ENCODE measurements around the gene NCBP3.
"Not testable (repeated sequence)": the region's sequence is repeated elsewhere in the genome, so short reads cannot be mapped to it uniquely, and the experiment has no call there.

NCBP3 gene

DNA sequence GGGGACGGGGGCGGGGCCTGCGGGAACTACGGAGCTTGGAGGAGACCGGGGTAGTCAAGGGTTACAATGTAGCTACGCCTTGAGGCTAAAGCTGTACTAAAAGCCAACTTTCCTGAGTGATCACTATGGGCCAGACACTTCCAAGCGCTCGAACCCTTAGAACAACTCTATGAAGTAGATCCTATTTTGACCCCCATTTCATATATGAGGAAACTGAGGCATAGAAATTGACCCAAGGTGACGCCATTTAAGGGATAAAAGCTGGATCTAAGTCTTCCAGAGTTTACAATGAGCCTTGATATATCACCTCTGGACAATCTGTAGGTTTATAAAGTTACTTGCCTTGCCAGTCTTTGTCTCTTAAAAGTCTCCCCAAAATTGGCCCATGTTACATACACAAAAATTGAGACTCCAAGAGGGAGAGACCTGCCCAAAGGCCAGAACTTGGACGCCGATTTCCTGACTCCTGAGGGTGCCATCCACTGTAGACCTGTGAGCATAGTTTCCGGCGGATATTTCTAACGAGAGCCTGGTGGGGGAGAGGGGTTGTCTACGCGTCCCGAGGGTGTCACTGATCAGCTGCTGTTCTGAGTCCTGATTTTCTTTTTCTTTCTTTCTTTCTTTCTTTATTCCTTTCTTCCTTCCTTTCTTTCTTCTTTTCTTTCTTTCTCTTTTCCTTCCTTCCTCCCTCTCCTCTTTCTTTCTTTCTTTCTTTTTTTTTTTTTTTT is 555 bp upstream of the NCBP3 start:
- Histone ChIP-seq H3K4me1 (ENCODE audit: insufficient read depth, low read length) (peaks cover 6% of the 10 kb centered on the region; the same call in 1 of the 2 replicates), H3K4me3 (ENCODE audit: low read length) (peak overlapping the region; percentile 45), H3K9me3 (ENCODE audit: insufficient read depth, low read depth, low read length) (no peaks in the 10 kb centered on the region), H3K27ac (ENCODE audit: low read depth, low read length) (no peak overlapping the region), H3K36me3 (ENCODE audit: insufficient read depth, low read length) (peaks cover 27% of the 10 kb centered on the region), H3K27me3 (ENCODE audit: insufficient read depth, low read length) (no peaks in the 10 kb centered on the region), H3K9ac (ENCODE audit: low read depth, low read length) (no peak overlapping the region)
- 47% methylated on average over 17 of the region's 17 CpGs for WGBS

DNA sequence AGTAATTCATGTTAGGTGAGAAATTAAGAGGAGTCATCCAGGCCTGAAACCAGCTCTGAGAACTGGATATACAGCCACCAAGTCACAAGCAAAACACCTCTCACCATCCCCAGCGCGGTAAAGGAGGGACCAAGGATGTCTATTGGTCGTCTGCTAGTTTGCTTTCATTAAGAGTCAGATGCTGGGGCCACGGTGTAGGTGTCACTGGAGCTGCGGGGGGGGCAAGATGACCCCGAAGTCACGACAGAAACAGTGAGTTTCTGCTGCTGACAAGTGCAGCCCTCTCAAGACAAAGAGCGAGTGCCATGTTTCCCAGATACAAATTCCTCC is 790 bp downstream of the NCBP3 start:
- Histone ChIP-seq H3K27me3 (ENCODE audit: insufficient read depth, low read length) (no peaks in the 10 kb centered on the region), H3K4me3 (ENCODE audit: low read length) (peak overlapping the region; percentile 89), H3K9ac (ENCODE audit: low read depth, low read length) (peak overlapping the region; percentile 98), H3K27ac (ENCODE audit: low read depth, low read length) (peak overlapping the region; percentile 92), H3K4me1 (ENCODE audit: insufficient read depth, low read length) (peaks cover 6% of the 10 kb centered on the region; the same call in 1 of the 2 replicates), H3K9me3 (ENCODE audit: insufficient read depth, low read depth, low read length) (no peaks in the 10 kb centered on the region), H3K36me3 (ENCODE audit: insufficient read depth, low read length) (peaks cover 40% of the 10 kb centered on the region)
- under 1% methylated on average over 8 of the region's 8 CpGs for WGBS

DNA sequence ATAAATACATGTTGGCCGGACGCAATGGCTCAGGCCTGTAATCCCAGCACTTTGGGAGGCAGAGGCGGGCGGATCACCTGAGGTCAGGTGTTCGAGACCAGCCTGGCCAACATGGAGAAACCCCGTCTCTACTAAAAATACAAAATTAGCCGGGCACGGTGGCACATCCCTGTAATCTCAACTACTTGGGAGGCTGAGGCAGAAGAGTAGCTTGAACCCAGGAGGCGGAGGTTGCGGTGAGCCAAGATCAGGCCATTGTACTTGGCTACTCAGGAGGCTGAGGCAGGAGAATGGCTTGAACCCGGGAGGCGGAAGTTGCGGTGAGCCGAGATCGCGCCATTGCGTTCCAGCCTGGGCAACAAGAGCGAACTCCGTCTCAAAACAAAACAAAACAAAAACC is 1.5 kb downstream of the NCBP3 start:
- H3K27ac ChIP-seq (ENCODE audit: low read depth, low read length); H3K9me3 ChIP-seq (ENCODE audit: insufficient read depth, low read depth, low read length); H3K9ac ChIP-seq (ENCODE audit: low read depth, low read length); H3K27me3 ChIP-seq (ENCODE audit: insufficient read depth, low read length); H3K4me1 ChIP-seq (ENCODE audit: insufficient read depth, low read length): not testable (repeated sequence)
- Histone ChIP-seq H3K4me3 (ENCODE audit: low read length) (peak overlapping the region; percentile 89), H3K36me3 (ENCODE audit: insufficient read depth, low read length) (peaks cover 47% of the 10 kb centered on the region)
- WGBS = 94% methylated on average over 18 of the region's 19 CpGs

DNA sequence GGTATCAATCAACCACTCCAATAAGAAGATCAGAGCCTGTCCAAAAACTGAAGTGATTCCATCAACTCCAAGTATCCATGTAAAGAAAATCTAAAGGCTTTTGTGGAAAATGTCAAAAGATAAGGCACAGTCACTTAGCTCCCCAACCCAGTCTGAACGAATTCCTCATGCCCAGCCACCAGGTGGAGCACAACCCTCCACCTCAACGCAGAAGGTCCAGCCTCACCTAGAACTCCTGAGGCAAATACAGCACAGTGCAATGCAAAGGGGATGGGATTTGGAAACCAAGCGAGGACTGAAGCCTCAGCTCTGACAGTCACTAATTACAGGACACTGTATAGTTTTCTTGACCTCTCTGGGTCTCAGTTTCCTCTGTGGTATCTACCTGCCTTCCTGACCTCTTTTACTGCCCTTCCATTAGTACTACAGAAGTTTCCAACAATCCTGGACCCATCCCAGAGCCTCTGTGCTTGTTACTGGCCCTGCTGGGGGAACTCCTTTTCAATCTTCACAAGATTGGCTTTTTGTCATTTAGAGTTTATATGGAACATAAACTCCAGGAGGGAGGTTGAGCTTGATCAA is 2.0 kb downstream of the NCBP3 start:
- WGBS = 49% methylated on average over 3 of the region's 3 CpGs
- Histone ChIP-seq H3K4me3 (ENCODE audit: low read length) (no peak overlapping the region), H3K4me1 (ENCODE audit: insufficient read depth, low read length) (peaks cover 6% of the 10 kb centered on the region; the same call in 1 of the 2 replicates), H3K9ac (ENCODE audit: low read depth, low read length) (no peak overlapping the region), H3K27ac (ENCODE audit: low read depth, low read length) (no peak overlapping the region), H3K27me3 (ENCODE audit: insufficient read depth, low read length) (no peaks in the 10 kb centered on the region), H3K36me3 (ENCODE audit: insufficient read depth, low read length) (peaks cover 52% of the 10 kb centered on the region), H3K9me3 (ENCODE audit: insufficient read depth, low read depth, low read length) (no peaks in the 10 kb centered on the region)

DNA sequence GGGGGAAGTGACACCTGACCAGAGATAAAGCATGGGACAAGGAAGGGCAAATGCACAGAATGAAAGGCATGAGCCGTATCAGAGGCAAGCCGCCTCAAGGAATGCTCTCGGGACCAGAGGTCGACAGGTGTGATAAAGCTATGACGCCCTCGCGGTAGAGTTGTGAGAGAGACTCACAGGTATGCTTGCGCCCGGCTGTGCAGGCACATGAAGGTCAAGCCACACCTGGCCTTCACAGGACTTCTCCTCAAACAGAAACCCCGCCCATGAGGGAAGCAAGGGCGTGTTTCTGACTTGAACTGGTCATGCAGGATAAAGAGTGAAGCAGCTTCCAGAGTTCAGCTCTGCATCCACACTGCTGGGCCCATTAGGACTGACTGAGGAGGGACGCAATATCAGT is 7.8 kb downstream of the NCBP3 start:
- Histone ChIP-seq H3K9ac (ENCODE audit: low read depth, low read length) (no peak overlapping the region), H3K9me3 (ENCODE audit: insufficient read depth, low read depth, low read length) (no peaks in the 10 kb centered on the region), H3K4me3 (ENCODE audit: low read length) (no peak overlapping the region)

DNA sequence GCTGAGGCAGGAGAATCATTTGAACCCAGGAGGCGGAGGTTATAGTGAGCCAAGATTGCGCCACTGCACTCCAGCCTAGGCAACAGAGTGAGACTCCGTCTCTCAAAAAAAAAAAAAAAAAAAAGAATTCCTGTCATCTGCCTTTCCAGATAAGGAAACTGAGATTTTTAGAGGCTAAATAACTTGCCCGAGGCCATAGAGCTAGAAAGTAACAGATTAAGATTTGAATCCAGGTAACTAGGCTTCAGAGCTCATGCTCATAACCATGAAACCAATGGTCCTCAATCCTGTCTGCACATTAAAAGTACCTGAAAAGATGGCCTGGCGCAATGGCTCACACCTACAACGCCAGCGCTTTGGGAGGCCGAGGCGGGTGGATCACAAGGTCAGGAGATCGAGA is 9.5 kb downstream of the NCBP3 start:
- no peaks in the 10 kb centered on the region for H3K9me3 ChIP-seq (ENCODE audit: insufficient read depth, low read depth, low read length)
- H3K9ac ChIP-seq (ENCODE audit: low read depth, low read length) = no peak overlapping the region; the same call in 1 of the 2 replicates
- no peak overlapping the region for H3K4me3 ChIP-seq (ENCODE audit: low read length)
- no peaks in the 10 kb centered on the region for H3K27me3 ChIP-seq (ENCODE audit: insufficient read depth, low read length)
- H3K36me3 ChIP-seq (ENCODE audit: insufficient read depth, low read length) = peaks cover 77% of the 10 kb centered on the region
- 97% methylated on average over 10 of the region's 10 CpGs for WGBS
- H3K4me1 ChIP-seq (ENCODE audit: insufficient read depth, low read length) = no peaks in the 10 kb centered on the region
- no peak overlapping the region for H3K27ac ChIP-seq (ENCODE audit: low read depth, low read length)

More for the DNA sequence above, 7.8 kb downstream of the NCBP3 start:
- H3K27ac ChIP-seq (ENCODE audit: low read depth, low read length) = no peak overlapping the region
- peaks cover 87% of the 10 kb centered on the region for H3K36me3 ChIP-seq (ENCODE audit: insufficient read depth, low read length)
- WGBS = 96% methylated on average over 12 of the region's 12 CpGs
- no peaks in the 10 kb centered on the region for H3K27me3 ChIP-seq (ENCODE audit: insufficient read depth, low read length)
- no peaks in the 10 kb centered on the region for H3K4me1 ChIP-seq (ENCODE audit: insufficient read depth, low read length)

DNA sequence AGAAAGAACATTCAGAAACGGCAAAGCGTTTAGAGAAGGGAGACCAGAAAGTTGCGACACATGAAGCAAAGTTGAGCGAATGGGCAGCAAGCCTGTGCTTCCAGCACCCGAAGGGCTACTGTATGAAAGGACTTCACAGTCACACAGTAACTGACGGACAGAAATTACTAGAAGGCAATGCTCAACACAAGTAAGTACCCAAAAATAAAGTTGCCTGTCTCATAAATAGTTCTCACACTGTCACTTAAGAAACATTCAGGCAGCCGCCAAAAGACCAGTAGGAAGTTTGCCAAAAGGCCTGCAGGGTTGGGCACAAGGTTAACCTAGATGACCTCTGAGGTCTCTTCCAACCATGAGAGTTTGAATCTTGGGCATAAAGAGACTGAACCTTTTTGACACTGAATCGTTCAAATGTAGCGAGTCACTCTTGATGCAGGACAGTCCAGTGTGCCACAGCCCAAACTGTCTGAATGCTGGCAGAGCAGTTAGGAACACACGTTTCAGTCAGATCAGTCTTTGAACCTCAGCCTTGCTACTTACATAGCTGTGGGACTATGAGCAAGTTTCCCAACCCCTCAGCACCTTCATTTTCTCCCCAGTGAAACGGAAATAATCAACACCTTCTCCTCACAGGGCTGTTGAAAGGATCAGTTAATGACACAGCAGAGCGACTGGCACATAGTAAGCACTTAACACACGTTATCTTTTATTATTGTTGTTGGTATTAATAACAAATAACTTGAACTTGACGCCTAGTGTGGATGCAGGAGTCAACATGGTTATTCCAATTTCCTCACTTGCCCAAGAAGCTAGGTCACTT is 10.4 kb downstream of the NCBP3 start:
- Histone ChIP-seq H3K36me3 (ENCODE audit: insufficient read depth, low read length) (peaks cover 69% of the 10 kb centered on the region), H3K9me3 (ENCODE audit: insufficient read depth, low read depth, low read length) (no peaks in the 10 kb centered on the region), H3K9ac (ENCODE audit: low read depth, low read length) (no peak overlapping the region), H3K4me3 (ENCODE audit: low read length) (no peak overlapping the region), H3K4me1 (ENCODE audit: insufficient read depth, low read length) (no peaks in the 10 kb centered on the region), H3K27me3 (ENCODE audit: insufficient read depth, low read length) (no peaks in the 10 kb centered on the region), H3K27ac (ENCODE audit: low read depth, low read length) (no peak overlapping the region)
- WGBS = 90% methylated on average over 14 of the region's 14 CpGs

DNA sequence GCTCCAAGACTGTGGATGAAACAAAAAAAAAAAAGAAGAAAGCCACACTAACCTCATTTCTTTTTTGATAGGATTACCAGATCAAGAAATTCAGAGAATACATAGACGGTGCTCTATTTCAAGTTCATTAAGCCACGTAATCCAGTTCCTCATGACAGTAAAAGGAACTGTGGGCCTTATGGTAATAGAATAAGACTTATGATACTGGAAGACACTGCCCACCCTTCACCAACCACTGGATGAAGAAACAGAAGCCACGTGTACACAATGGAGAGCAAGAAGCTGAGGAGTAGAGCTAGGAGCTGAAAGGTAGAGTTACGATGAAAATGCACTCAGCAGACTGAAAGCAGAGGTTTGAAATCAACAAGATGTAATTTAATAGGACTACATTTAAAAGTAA is 11.2 kb downstream of the NCBP3 start:
- no peak overlapping the region for H3K27ac ChIP-seq (ENCODE audit: low read depth, low read length)
- H3K9ac ChIP-seq (ENCODE audit: low read depth, low read length) = no peak overlapping the region
- H3K4me1 ChIP-seq (ENCODE audit: insufficient read depth, low read length) = no peaks in the 10 kb centered on the region
- H3K36me3 ChIP-seq (ENCODE audit: insufficient read depth, low read length) = peaks cover 68% of the 10 kb centered on the region
- H3K9me3 ChIP-seq (ENCODE audit: insufficient read depth, low read depth, low read length) = no peaks in the 10 kb centered on the region
- no peaks in the 10 kb centered on the region for H3K27me3 ChIP-seq (ENCODE audit: insufficient read depth, low read length)
- WGBS = 93% methylated on average over 4 of the region's 4 CpGs
- H3K4me3 ChIP-seq (ENCODE audit: low read length) = no peak overlapping the region

DNA sequence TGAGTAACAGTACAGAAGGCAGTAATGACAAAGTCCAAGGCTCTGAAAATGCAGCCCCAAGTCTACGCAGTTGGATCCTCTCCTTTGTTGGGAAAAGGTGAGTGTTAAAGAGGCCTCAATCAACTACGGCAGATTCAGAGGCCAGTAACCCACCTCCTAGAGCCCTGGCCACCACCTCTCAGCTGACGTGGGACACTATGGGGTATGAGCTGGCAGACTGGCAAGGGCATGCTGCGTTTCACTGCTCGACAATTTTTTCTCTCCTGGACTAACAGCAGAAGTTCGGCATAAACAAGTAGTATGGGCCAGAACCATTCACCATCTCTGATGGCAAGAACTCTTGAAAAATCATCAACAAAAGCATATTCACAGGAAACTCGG is 17.2 kb downstream of the NCBP3 start:
- 92% methylated on average over 7 of the region's 7 CpGs for WGBS
- Histone ChIP-seq H3K9ac (ENCODE audit: low read depth, low read length) (no peak overlapping the region), H3K27ac (ENCODE audit: low read depth, low read length) (no peak overlapping the region), H3K27me3 (ENCODE audit: insufficient read depth, low read length) (no peaks in the 10 kb centered on the region), H3K9me3 (ENCODE audit: insufficient read depth, low read depth, low read length) (no peaks in the 10 kb centered on the region), H3K36me3 (ENCODE audit: insufficient read depth, low read length) (peaks cover 73% of the 10 kb centered on the region), H3K4me3 (ENCODE audit: low read length) (no peak overlapping the region), H3K4me1 (ENCODE audit: insufficient read depth, low read length) (no peaks in the 10 kb centered on the region)

DNA sequence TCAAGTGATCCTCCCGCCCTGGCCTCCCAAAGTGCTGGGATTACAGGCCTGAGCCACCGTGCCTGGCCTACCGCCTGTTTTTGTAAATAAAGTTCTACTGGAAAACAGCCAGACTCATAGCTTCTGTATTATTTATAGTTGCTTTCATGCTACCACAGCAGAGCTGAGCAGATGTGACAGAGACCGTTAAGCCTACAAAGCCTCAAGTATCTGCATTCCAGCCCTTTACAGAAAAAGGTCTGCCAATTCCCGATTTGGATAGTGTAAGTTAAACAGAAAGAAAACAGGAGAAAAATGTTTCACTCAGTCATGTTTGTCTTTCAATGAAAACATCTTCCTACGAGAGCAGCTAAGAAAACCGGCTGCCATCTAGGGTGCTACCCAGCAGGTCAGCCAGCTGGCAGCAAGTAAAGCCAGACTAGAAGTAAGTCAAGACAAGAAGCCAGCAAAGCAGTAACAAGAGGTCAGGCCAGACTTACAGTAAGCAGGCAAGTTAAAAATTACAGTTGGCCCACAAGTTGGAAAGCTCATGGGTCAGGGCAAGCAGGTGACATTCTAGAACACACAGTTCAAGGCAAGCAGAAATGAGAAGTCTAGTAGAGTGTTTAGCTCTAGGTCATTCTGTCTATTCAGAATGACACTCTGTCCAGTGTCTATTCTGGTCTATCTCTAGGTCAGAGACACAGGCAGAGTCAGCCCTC is 17.7 kb downstream of the NCBP3 start:
- WGBS = 93% methylated on average over 7 of the region's 7 CpGs
- Histone ChIP-seq H3K4me1 (ENCODE audit: insufficient read depth, low read length) (no peaks in the 10 kb centered on the region), H3K27me3 (ENCODE audit: insufficient read depth, low read length) (no peaks in the 10 kb centered on the region), H3K4me3 (ENCODE audit: low read length) (no peak overlapping the region), H3K27ac (ENCODE audit: low read depth, low read length) (no peak overlapping the region), H3K36me3 (ENCODE audit: insufficient read depth, low read length) (peaks cover 73% of the 10 kb centered on the region), H3K9me3 (ENCODE audit: insufficient read depth, low read depth, low read length) (no peaks in the 10 kb centered on the region), H3K9ac (ENCODE audit: low read depth, low read length) (no peak overlapping the region)

All from HUES64 (cell line).